Mesendoderm (in vitro differentiated cells): ENCODE results near the gene GEMIN4.

Source experiments
- DNase-seq: peaks from one replicate; pipeline ENCODE4 v3.0.0; 2013
- H2AK5ac ChIP-seq: 2 replicates; pipeline ENCODE4 v1.6.1; 2013; ENCODE audit warnings: low read length, inconsistent platforms
- H2BK120ac ChIP-seq: 2 replicates; pipeline ENCODE4 v1.6.1; 2013; ENCODE audit warnings: low read depth, mild to moderate bottlenecking, low read length, moderate library complexity, mixed read lengths
- H2BK15ac ChIP-seq: replicated peaks from 2 replicates; pipeline ENCODE4 v1.6.1; 2013; ENCODE audit warnings: low read depth, mild to moderate bottlenecking, moderate library complexity
- H2BK5ac ChIP-seq: 2 replicates; pipeline ENCODE4 v1.6.1; 2013; ENCODE audit warnings: low read length, inconsistent platforms
- H3K18ac ChIP-seq: 2 replicates; pipeline ENCODE4 v1.6.1; 2013; ENCODE audit warnings: mild to moderate bottlenecking, low read length, mixed read lengths
- H3K23ac ChIP-seq: one replicate; pipeline ENCODE4 v1.6.1; 2013; ENCODE audit warnings: low read length
- H3K27ac ChIP-seq: 2 replicates; pipeline ENCODE4 v1.5.1; 2013; ENCODE audit warnings: low read depth, mild to moderate bottlenecking, inconsistent platforms, low read length, moderate library complexity
- H3K27me3 ChIP-seq: 2 replicates; pipeline ENCODE4 v1.6.1; 2013; ENCODE audit warnings: low read length, control low read depth, mild to moderate bottlenecking, inconsistent platforms; ENCODE audit not compliant: insufficient read depth, poor library complexity
- H3K36me3 ChIP-seq: 2 replicates; pipeline ENCODE4 v1.6.1; 2013; ENCODE audit warnings: low read length, inconsistent platforms; ENCODE audit not compliant: control insufficient read depth, insufficient read depth
- H3K4ac ChIP-seq: one replicate; pipeline ENCODE4 v1.6.1; 2013; ENCODE audit warnings: low read depth, mild to moderate bottlenecking, low read length, moderate library complexity
- H3K4me1 ChIP-seq: 2 replicates; pipeline ENCODE4 v1.6.1; 2013; ENCODE audit warnings: low read depth, low read length, inconsistent platforms; ENCODE audit not compliant: control insufficient read depth
- H3K4me2 ChIP-seq: 2 replicates; pipeline ENCODE4 v1.6.1; 2013; ENCODE audit warnings: low read length
- H3K4me3 ChIP-seq: 2 replicates; pipeline ENCODE4 v1.5.1; 2013; ENCODE audit warnings: mild to moderate bottlenecking, low read length
- H3K56ac ChIP-seq: one replicate; pipeline ENCODE4 v1.6.1; 2013; ENCODE audit warnings: low read length
- H3K79me1 ChIP-seq: 2 replicates; pipeline ENCODE4 v1.6.1; 2013; ENCODE audit warnings: low read length, inconsistent platforms
- H3K79me2 ChIP-seq: 2 replicates; pipeline ENCODE4 v1.6.1; 2013; ENCODE audit warnings: mild to moderate bottlenecking, low read length; ENCODE audit not compliant: control insufficient read depth, insufficient read depth
- H3K9ac ChIP-seq: 2 replicates; pipeline ENCODE4 v1.6.1; 2013; ENCODE audit warnings: low read length, inconsistent platforms
- H4K5ac ChIP-seq: one replicate; pipeline ENCODE4 v1.6.1; 2013; ENCODE audit warnings: low read length
- H4K8ac ChIP-seq: one replicate; pipeline ENCODE4 v1.6.1; 2013; ENCODE audit warnings: low read depth, mild to moderate bottlenecking, control low read depth, low read length, moderate library complexity
- WGBS: extraction: QIAGEN DNeasy Blood & Tissue Kit; methylation state at CpG from one replicate; pipeline ENCODE4 v1.1.7; 2013; ENCODE audit warnings: low lambda C conversion rate, missing lambda C conversion rate; ENCODE audit not compliant: insufficient coverage; ENCODE audit errors: extremely low coverage; 5-methylcytosine and 5-hydroxymethylcytosine counted together

GEMIN4 gene

GRCh38 chr17:797236-797840, 45.3 kb upstream of the GEMIN4 start:
- Histone ChIP-seq H4K8ac (no peak overlapping the region), H3K79me2 (no peaks in the 10 kb centered on the region), H2BK15ac (no peak overlapping the region), H3K79me1 (peaks cover 3% of the 10 kb centered on the region), H3K18ac (no peak overlapping the region), H3K9ac (no peak overlapping the region), H2BK5ac (no peak overlapping the region), H3K27me3 (no peaks in the 10 kb centered on the region), H3K56ac (no peak overlapping the region), H3K4me1 (peaks cover 3% of the 10 kb centered on the region), H2AK5ac (no peak overlapping the region), H4K5ac (no peak overlapping the region), H3K23ac (no peak overlapping the region), H2BK120ac (no peak overlapping the region), H3K4me3 (no peak overlapping the region), H3K4me2 (no peak overlapping the region), H3K27ac (no peak overlapping the region), H3K4ac (no peak overlapping the region), H3K36me3 (peaks cover 19% of the 10 kb centered on the region)
- no peak for DNase-seq
- no CpG with 5 or more reads among the region's 22 CpGs for whole genome bisulfite sequencing

GRCh38 chr17:796609-797008, 44.5 kb upstream of the GEMIN4 start:
- WGBS, result no CpG with 5 or more reads among the region's 15 CpGs
- H3K36me3 ChIP-seq, result peaks cover 15% of the 10 kb centered on the region
- H3K18ac ChIP-seq, result no peak overlapping the region

GRCh38 chr17:795721-796120, 43.7 kb upstream of the GEMIN4 start:
- H3K27ac ChIP-seq, result no peak overlapping the region
- peak overlapping the region; percentile 43 for H3K9ac ChIP-seq
- no peak overlapping the region for H2BK120ac ChIP-seq
- no CpG with 5 or more reads among the region's 9 CpGs for WGBS
- H3K4me2 ChIP-seq, result no peak overlapping the region
- DNase-seq, result no peak
- H3K79me1 ChIP-seq, result peaks cover 6% of the 10 kb centered on the region
- no peak overlapping the region for H2AK5ac ChIP-seq
- H3K79me2 ChIP-seq, result no peaks in the 10 kb centered on the region
- no peak overlapping the region for H3K4me3 ChIP-seq
- H4K8ac ChIP-seq, result no peak overlapping the region
- no peak overlapping the region for H2BK15ac ChIP-seq
- H4K5ac ChIP-seq, result no peak overlapping the region
- H3K4ac ChIP-seq, result no peak overlapping the region
- H3K27me3 ChIP-seq, result no peaks in the 10 kb centered on the region
- H3K18ac ChIP-seq, result no peak overlapping the region
- H2BK5ac ChIP-seq, result no peak overlapping the region
- no peak overlapping the region for H3K23ac ChIP-seq
- H3K56ac ChIP-seq, result peak overlapping the region; percentile 56
- H3K36me3 ChIP-seq, result peaks cover 15% of the 10 kb centered on the region
- H3K4me1 ChIP-seq, result peaks cover 5% of the 10 kb centered on the region

More at GRCh38 chr17:796609-797008, 44.5 kb upstream of the GEMIN4 start:
- Histone ChIP-seq H2AK5ac (no peak overlapping the region), H3K4ac (no peak overlapping the region), H4K8ac (no peak overlapping the region), H2BK15ac (no peak overlapping the region), H3K79me1 (peaks cover 3% of the 10 kb centered on the region), H4K5ac (no peak overlapping the region), H3K4me3 (no peak overlapping the region), H3K27ac (no peak overlapping the region), H3K79me2 (no peaks in the 10 kb centered on the region), H2BK120ac (no peak overlapping the region), H2BK5ac (no peak overlapping the region), H3K27me3 (no peaks in the 10 kb centered on the region), H3K9ac (no peak overlapping the region), H3K23ac (no peak overlapping the region), H3K4me1 (peaks cover 3% of the 10 kb centered on the region), H3K56ac (no peak overlapping the region), H3K4me2 (no peak overlapping the region)
- DNase-seq, result no peak

- Histone ChIP-seq H2AK5ac (no peak overlapping the region), H3K23ac (no peak overlapping the region), H3K27me3 (no peaks in the 10 kb centered on the region), H3K4me3 (no peak overlapping the region), H3K4ac (no peak overlapping the region), H2BK120ac (no peak overlapping the region), H3K56ac (peak overlapping the region; percentile 56), H3K18ac (no peak overlapping the region), H3K27ac (peak overlapping the region; percentile 22), H3K9ac (peak overlapping the region; percentile 43), H4K8ac (no peak overlapping the region), H3K79me2 (no peaks in the 10 kb centered on the region), H3K79me1 (peaks cover 6% of the 10 kb centered on the region), H3K4me2 (no peak overlapping the region), H2BK5ac (no peak overlapping the region), H3K4me1 (peaks cover 5% of the 10 kb centered on the region), H3K36me3 (peaks cover 13% of the 10 kb centered on the region), H4K5ac (no peak overlapping the region), H2BK15ac (no peak overlapping the region)
- DNase-seq, result no peak
- WGBS, result no CpG with 5 or more reads among the region's 14 CpGs
These were observed 43.2 kb upstream of the GEMIN4 start for GRCh38 chr17:795276-795675.

GRCh38 chr17:794876-795275, 42.8 kb upstream of the GEMIN4 start:
- Histone ChIP-seq H2AK5ac (no peak overlapping the region), H3K36me3 (peaks cover 12% of the 10 kb centered on the region), H3K4me2 (no peak overlapping the region), H3K4me1 (peaks cover 5% of the 10 kb centered on the region), H3K79me1 (peaks cover 6% of the 10 kb centered on the region), H3K56ac (peak overlapping the region; percentile 22), H3K27me3 (no peaks in the 10 kb centered on the region), H4K5ac (no peak overlapping the region), H3K4ac (no peak overlapping the region), H3K9ac (peak overlapping the region; percentile 43), H2BK5ac (no peak overlapping the region), H3K27ac (peak overlapping the region; percentile 22), H3K18ac (no peak overlapping the region), H2BK120ac (no peak overlapping the region), H3K79me2 (no peaks in the 10 kb centered on the region), H3K4me3 (no peak overlapping the region), H4K8ac (no peak overlapping the region), H2BK15ac (no peak overlapping the region), H3K23ac (no peak overlapping the region)
- peak; percentile 84 for DNase-seq
- WGBS, result no CpG with 5 or more reads among the region's 18 CpGs

GRCh38 chr17:792277-792676, 40.2 kb upstream of the GEMIN4 start:
- Histone ChIP-seq H3K4me1 (peaks cover 5% of the 10 kb centered on the region), H3K18ac (no peak overlapping the region), H3K27me3 (no peaks in the 10 kb centered on the region), H3K4me3 (no peak overlapping the region), H3K79me2 (no peaks in the 10 kb centered on the region), H3K56ac (no peak overlapping the region), H3K4me2 (no peak overlapping the region), H4K5ac (no peak overlapping the region), H3K9ac (no peak overlapping the region), H3K23ac (no peak overlapping the region), H2AK5ac (no peak overlapping the region), H3K36me3 (peaks cover 13% of the 10 kb centered on the region), H3K27ac (no peak overlapping the region), H3K4ac (no peak overlapping the region), H2BK15ac (no peak overlapping the region), H2BK5ac (no peak overlapping the region), H3K79me1 (peaks cover 6% of the 10 kb centered on the region), H4K8ac (no peak overlapping the region), H2BK120ac (no peak overlapping the region)
- DNase-seq, result peak; percentile 59
- no CpG with 5 or more reads among the region's 9 CpGs for WGBS
